ENCODE measurements around the gene ACLY. TPM values are rescaled to one million over a fixed set of nuclear protein-coding genes. Genes with fewer than 3 reads are reported as not detected.
"Not testable (repeated sequence)": the region's sequence is repeated elsewhere in the genome, so short reads cannot be mapped to it uniquely, and the experiment has no call there.

The ACLY gene
- total and polyA plus RNA-seq, 2 experiments from 2014 or later, result 89.2 to 96.3 TPM

DNA sequence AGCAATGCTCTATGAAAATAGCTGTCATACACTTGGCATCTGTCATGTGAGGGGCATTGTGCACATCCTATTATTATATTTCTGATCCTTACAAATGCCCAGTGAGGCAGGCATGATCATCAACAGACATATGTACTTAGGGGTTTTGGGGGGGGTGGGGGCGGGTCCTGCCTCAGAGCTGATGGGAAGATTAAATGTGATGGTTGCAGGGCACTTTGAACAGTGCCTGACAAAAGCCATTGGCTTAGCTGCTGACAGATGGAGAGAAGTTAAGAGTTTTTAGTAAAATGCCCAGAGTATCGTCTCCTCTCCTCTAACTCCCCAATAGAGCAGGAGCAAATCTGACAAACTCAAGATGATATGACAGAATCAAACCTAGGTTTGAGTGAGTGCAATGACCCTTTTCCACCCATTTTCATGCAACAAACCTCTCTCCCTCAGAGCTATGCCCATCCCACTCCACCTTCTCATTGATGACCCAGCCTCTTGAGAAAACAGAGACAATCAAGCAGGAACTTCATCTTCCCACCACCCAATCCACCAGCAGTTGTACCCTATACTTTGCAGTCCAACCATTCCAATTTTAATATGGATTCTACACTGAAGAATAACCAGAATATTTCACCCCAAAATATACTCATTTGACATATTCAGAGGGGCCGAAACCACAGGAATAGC lies 58.4 kb downstream of the ACLY start:
- DNase-seq (ENCODE audit: low read depth in 1 of 2, low spot score in 1 of 2), result no peak
- Histone ChIP-seq H3K36me3 (no peaks in the 10 kb centered on the region), H3K27ac (peak overlapping the region; percentile 12), H3K9me3 (ENCODE audit: low read depth) (no peaks in the 10 kb centered on the region), H3K4me1 (ENCODE audit: low read depth) (peaks cover 25% of the 10 kb centered on the region), H3K4me3 (no peak overlapping the region), H3K27me3 (no peaks in the 10 kb centered on the region)
- TF ChIP-seq, protein P1, sequence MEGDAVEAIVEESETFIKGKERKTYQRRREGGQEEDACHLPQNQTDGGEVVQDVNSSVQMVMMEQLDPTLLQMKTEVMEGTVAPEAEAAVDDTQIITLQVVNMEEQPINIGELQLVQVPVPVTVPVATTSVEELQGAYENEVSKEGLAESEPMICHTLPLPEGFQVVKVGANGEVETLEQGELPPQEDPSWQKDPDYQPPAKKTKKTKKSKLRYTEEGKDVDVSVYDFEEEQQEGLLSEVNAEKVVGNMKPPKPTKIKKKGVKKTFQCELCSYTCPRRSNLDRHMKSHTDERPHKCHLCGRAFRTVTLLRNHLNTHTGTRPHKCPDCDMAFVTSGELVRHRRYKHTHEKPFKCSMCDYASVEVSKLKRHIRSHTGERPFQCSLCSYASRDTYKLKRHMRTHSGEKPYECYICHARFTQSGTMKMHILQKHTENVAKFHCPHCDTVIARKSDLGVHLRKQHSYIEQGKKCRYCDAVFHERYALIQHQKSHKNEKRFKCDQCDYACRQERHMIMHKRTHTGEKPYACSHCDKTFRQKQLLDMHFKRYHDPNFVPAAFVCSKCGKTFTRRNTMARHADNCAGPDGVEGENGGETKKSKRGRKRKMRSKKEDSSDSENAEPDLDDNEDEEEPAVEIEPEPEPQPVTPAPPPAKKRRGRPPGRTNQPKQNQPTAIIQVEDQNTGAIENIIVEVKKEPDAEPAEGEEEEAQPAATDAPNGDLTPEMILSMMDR (IDR thresholded peaks at IDR 0.05; ENCODE audit: low read depth, low read length), result no peak

GRCh38 chr17:41851382-41851781 lies 67.4 kb downstream of the ACLY start:
- not testable (repeated sequence) for H3K4me3 ChIP-seq; H3K27me3 ChIP-seq; H3K4me1 ChIP-seq (ENCODE audit: low read depth); H3K9me3 ChIP-seq (ENCODE audit: low read depth); H3K36me3 ChIP-seq; DNase-seq (ENCODE audit: low read depth in 1 of 2, low spot score in 1 of 2); H3K27ac ChIP-seq

DNA sequence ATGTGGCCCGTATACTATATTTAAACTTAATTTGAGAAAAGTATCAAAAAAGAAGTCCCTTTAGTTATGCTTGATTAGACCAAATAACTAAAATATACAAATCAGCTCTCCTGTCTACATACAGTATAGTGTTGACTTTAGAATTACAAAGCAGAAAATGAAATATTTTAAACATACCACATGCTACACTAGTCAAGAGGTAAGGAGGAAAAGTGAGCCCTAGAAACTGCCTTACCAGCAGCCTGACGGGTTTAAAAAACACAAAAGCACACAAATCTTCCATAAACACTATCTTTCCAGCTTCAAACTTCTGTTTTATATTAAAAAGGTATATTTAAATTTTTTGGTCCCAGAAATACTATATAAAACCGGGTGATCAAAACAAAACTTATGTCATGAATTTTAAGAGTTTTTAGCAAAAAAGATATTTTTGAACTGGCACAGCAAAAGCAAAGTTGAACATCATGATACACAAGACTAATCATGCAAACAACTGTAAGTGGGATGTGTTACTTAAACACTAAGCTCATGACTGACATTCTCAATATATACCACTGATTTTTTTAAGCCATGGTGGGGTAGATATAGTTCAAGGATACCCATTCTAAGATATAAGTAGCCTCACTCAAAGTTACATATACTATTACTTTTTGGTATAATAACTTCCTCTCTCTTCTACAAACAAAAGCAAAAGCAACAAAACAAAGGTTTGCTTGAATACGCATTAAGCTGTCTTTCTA lies 69.3 kb downstream of the ACLY start:
- Histone ChIP-seq H3K27ac (no peak overlapping the region), H3K9me3 (ENCODE audit: low read depth) (no peaks in the 10 kb centered on the region), H3K36me3 (peaks cover 10% of the 10 kb centered on the region), H3K4me1 (ENCODE audit: low read depth) (no peaks in the 10 kb centered on the region), H3K4me3 (no peak overlapping the region), H3K27me3 (no peaks in the 10 kb centered on the region)
- TF ChIP-seq, protein P1 (IDR thresholded peaks at IDR 0.05; ENCODE audit: low read depth, low read length), result no peak
- no peak for DNase-seq (ENCODE audit: low read depth in 1 of 2, low spot score in 1 of 2)

DNA sequence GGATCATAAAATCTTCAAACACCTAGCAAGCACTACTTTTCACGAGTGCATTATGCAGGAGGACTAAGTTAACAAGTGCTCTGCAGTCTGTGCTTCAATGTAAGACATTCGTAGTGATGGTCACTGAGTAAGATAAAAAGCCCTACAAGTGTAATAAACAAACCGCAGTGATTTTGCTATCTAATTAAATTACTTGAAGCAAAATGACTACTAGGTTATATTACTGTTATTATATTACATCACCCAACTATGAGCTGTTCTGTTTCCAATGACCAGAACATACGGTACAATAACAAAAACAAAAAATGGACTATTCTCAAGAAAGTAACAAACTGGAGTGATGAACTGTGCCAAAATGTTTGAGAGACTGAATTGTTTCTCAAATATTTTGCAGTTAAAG lies 70.0 kb downstream of the ACLY start:
- H3K9me3 ChIP-seq (ENCODE audit: low read depth), result no peaks in the 10 kb centered on the region
- H3K27me3 ChIP-seq, result no peaks in the 10 kb centered on the region
- H3K27ac ChIP-seq, result no peak overlapping the region
- TF ChIP-seq, protein P1 (IDR thresholded peaks at IDR 0.05; ENCODE audit: low read depth, low read length), result no peak
- H3K36me3 ChIP-seq, result peaks cover 5% of the 10 kb centered on the region
- no peak overlapping the region for H3K4me3 ChIP-seq
- H3K4me1 ChIP-seq (ENCODE audit: low read depth), result no peaks in the 10 kb centered on the region
- DNase-seq (ENCODE audit: low read depth in 1 of 2, low spot score in 1 of 2), result no peak

- no peak overlapping the region for H3K4me3 ChIP-seq
- H3K27me3 ChIP-seq, result no peaks in the 10 kb centered on the region
- no peak for DNase-seq (ENCODE audit: low read depth in 1 of 2, low spot score in 1 of 2)
- no peaks in the 10 kb centered on the region for H3K4me1 ChIP-seq (ENCODE audit: low read depth)
- H3K27ac ChIP-seq, result no peak overlapping the region
- H3K9me3 ChIP-seq (ENCODE audit: low read depth), result no peaks in the 10 kb centered on the region
- TF ChIP-seq, protein P1 (IDR thresholded peaks at IDR 0.05; ENCODE audit: low read depth, low read length), result no peak
- H3K36me3 ChIP-seq, result no peaks in the 10 kb centered on the region
Measured at GRCh38 chr17:41844971-41845370, 73.8 kb downstream of the ACLY start.

DNA sequence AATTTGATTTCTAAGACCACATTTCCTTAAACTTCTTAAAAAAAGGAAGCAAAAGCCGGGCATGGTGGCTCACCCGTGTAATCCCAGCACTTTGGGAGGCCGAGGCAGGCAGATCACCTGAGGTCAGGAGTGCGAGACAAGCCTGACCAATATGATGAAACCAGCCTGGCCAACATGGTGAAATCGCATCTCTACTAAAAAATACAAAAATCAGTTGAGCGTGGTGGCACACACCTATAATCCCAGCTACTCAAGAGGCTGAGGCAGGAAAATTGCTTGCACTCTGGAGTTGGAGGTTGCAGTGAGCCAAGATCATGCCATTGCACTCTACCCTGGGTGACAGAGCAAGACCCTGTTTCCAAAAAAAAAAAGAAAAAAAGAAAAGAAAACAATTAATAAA lies 78.0 kb downstream of the ACLY start:
- not testable (repeated sequence) for DNase-seq (ENCODE audit: low read depth in 1 of 2, low spot score in 1 of 2); H3K27ac ChIP-seq; H3K9me3 ChIP-seq (ENCODE audit: low read depth); H3K36me3 ChIP-seq; H3K27me3 ChIP-seq; H3K4me1 ChIP-seq (ENCODE audit: low read depth); H3K4me3 ChIP-seq

- not testable (repeated sequence) for H3K4me3 ChIP-seq; DNase-seq (ENCODE audit: low read depth in 1 of 2, low spot score in 1 of 2); H3K4me1 ChIP-seq (ENCODE audit: low read depth); H3K27me3 ChIP-seq; H3K27ac ChIP-seq; H3K9me3 ChIP-seq (ENCODE audit: low read depth); H3K36me3 ChIP-seq
Measured at GRCh38 chr17:41839448-41839847, 79.3 kb downstream of the ACLY start.
